ENCODE data around the gene ATP4B. TPM values are rescaled to one million over a fixed set of nuclear protein-coding genes. Genes with fewer than 3 reads are reported as not detected.

The ATP4B gene
- total and polyA plus RNA-seq, 8 donors = not detected

- no peak for ATAC-seq
- WGBS, 2 donors = 83 to 86% methylated on average over 15 of the region's 15 CpGs
- Histone ChIP-seq H3K4me3 (no peak overlapping the region), H3K9me3 (no peaks in the 10 kb centered on the region), H3K27me3 (no peaks in the 10 kb centered on the region), H3K27ac (no peak overlapping the region), H3K4me1 (no peaks in the 10 kb centered on the region), H3K36me3 (no peaks in the 10 kb centered on the region)
- TF ChIP-seq CTCF (IDR thresholded peaks at IDR 0.05) = no peak
- no peak for FAIRE-seq
- peak in 2 of 6 donors; percentile 5 to 6 for DNase-seq
- intact Hi-C loops (cut with DNase I) = no loop called here
Measured at GRCh38 chr13:113663934-113664333, 5.9 kb upstream of the ATP4B start.

GRCh38 chr13:113661509-113661908, 3.5 kb upstream of the ATP4B start:
- H3K4me1 ChIP-seq = no peaks in the 10 kb centered on the region
- H3K36me3 ChIP-seq = no peaks in the 10 kb centered on the region
- H3K9me3 ChIP-seq = no peaks in the 10 kb centered on the region
- intact Hi-C loops (cut with DNase I) = no loop called here
- ATAC-seq = no peak
- no peak overlapping the region for H3K27ac ChIP-seq
- 62 to 66% methylated on average over 2 of the region's 2 CpGs for WGBS, 2 donors
- H3K4me3 ChIP-seq = no peak overlapping the region
- H3K27me3 ChIP-seq = no peaks in the 10 kb centered on the region
- TF ChIP-seq CTCF (IDR thresholded peaks at IDR 0.05) = no peak
- no peak for DNase-seq
- FAIRE-seq = no peak

GRCh38 chr13:113660066-113660465, 2.1 kb upstream of the ATP4B start:
- peak in 1 of 6 donors; percentile 1 for DNase-seq
- ATAC-seq = no peak
- H3K36me3 ChIP-seq = no peaks in the 10 kb centered on the region
- no peak for TF ChIP-seq CTCF (IDR thresholded peaks at IDR 0.05)
- intact Hi-C loops (cut with DNase I) = no loop called here
- 78 to 79% methylated on average over 3 of the region's 3 CpGs for WGBS, 2 donors
- FAIRE-seq = no peak
- no peaks in the 10 kb centered on the region for H3K4me1 ChIP-seq
- H3K27ac ChIP-seq = no peak overlapping the region
- H3K4me3 ChIP-seq = no peak overlapping the region
- no peaks in the 10 kb centered on the region for H3K27me3 ChIP-seq
- no peaks in the 10 kb centered on the region for H3K9me3 ChIP-seq

GRCh38 chr13:113659337-113659736, 1.3 kb upstream of the ATP4B start:
- FAIRE-seq = no peak

GRCh38 chr13:113658836-113659235, 838 bp upstream of the ATP4B start:
- no peaks in the 10 kb centered on the region for H3K9me3 ChIP-seq
- peak in 3 of 6 donors; percentile 5 to 37 (median 11) for DNase-seq
- WGBS, 2 donors = 77 to 80% methylated on average over 13 to 14 of the region's 14 CpGs
- no peaks in the 10 kb centered on the region for H3K27me3 ChIP-seq
- no peak overlapping the region for H3K27ac ChIP-seq
- intact Hi-C loops (cut with DNase I) = no loop called here
- no peak overlapping the region for H3K4me3 ChIP-seq
- no peak for FAIRE-seq
- H3K4me1 ChIP-seq = no peaks in the 10 kb centered on the region
- H3K36me3 ChIP-seq = no peaks in the 10 kb centered on the region
- ATAC-seq = no peak
- TF ChIP-seq CTCF (IDR thresholded peaks at IDR 0.05) = no peak

More at GRCh38 chr13:113659337-113659736, 1.3 kb upstream of the ATP4B start:
- TF ChIP-seq CTCF (IDR thresholded peaks at IDR 0.05) = no peak
- H3K4me3 ChIP-seq = no peak overlapping the region
- no peak overlapping the region for H3K27ac ChIP-seq
- H3K9me3 ChIP-seq = no peaks in the 10 kb centered on the region
- ATAC-seq (no peak), DNase-seq (no peak)
- intact Hi-C loops (cut with DNase I) = no loop called here
- H3K36me3 ChIP-seq = no peaks in the 10 kb centered on the region
- no peaks in the 10 kb centered on the region for H3K27me3 ChIP-seq
- no peaks in the 10 kb centered on the region for H3K4me1 ChIP-seq
- 89 to 95% methylated on average over 8 of the region's 8 CpGs for WGBS, 2 donors

Measured in pancreas (tissue), 10 donors.